GM12874 (cell line): ENCODE data around the gene CAMK2D.

ENCODE experiments used
- CTCF ChIP-seq: IDR thresholded peaks from 2 replicates; pipeline ENCODE4 v1.5.1; 2011; ENCODE audit warnings: low read depth, mild to moderate bottlenecking, control low read depth, low read length, moderate library complexity; ENCODE audit not compliant: insufficient read depth

Gene CAMK2D

GRCh38 chr4:113455061-113455460, 306.5 kb downstream of the CAMK2D start:
- no peak for TF ChIP-seq CTCF

- no peak for TF ChIP-seq CTCF
These were observed 308.5 kb downstream of the CAMK2D start for GRCh38 chr4:113452868-113453620.

- TF ChIP-seq CTCF = no peak
These were observed 309.4 kb downstream of the CAMK2D start for GRCh38 chr4:113452152-113452551.

GRCh38 chr4:113450295-113451080, 311.1 kb downstream of the CAMK2D start:
- no peak for TF ChIP-seq CTCF

GRCh38 chr4:113449410-113449974, 312.0 kb downstream of the CAMK2D start:
- TF ChIP-seq CTCF = no peak

GRCh38 chr4:113447769-113448168, 313.8 kb downstream of the CAMK2D start:
- TF ChIP-seq CTCF = no peak

- TF ChIP-seq CTCF = no peak
These were observed 314.5 kb downstream of the CAMK2D start for GRCh38 chr4:113447061-113447460.
